Keratinocyte (primary cell): Measurements from ENCODE around the gene CLDN1.

Experiments used
- CTCF ChIP-seq, 3 experiments: IDR thresholded peaks in 1 of 3; conservative IDR thresholded peaks in 1 of 3; optimal IDR thresholded peaks in 1 of 3; 2 replicates in 2 of 3; 3 replicates in 1 of 3; pipeline versions ENCODE3 to v1.5.1; 2011; ENCODE audit warnings: low read length in 3 of 3, mild to moderate bottlenecking in 3 of 3, moderate library complexity in 2 of 3, control low read depth in 1 of 3, inconsistent platforms in 1 of 3; ENCODE audit not compliant: insufficient read depth in 2 of 3; ENCODE audit errors: extremely low read depth in 1 of 3
- EZH2 ChIP-seq: IDR thresholded peaks from one replicate; pipeline ENCODE4 v1.6.1; 2012; ENCODE audit warnings: inconsistent platforms, mild to moderate bottlenecking, low read length, moderate library complexity

GRCh38 chr3:190369668-190370295 lies 47.5 kb upstream of the CLDN1 start:
- no peak for TF ChIP-seq CTCF (optimal IDR thresholded peaks at IDR 0.05 in 1 of 3, IDR thresholded peaks at IDR 0.05 in 1 of 3, conservative IDR thresholded peaks at IDR 0.05 in 1 of 3; ENCODE audit: extremely low read depth in 1 of 3, insufficient read depth in 2 of 3, low read length in 3 of 3)
- no peak for TF ChIP-seq EZH2
